ENCODE measurements around the gene HNRNPM. TPM values are rescaled to one million over a fixed set of nuclear protein-coding genes. Genes with fewer than 3 reads are reported as not detected.

The HNRNPM gene
- total RNA-seq, 1 donor: 41.8 TPM

DNA sequence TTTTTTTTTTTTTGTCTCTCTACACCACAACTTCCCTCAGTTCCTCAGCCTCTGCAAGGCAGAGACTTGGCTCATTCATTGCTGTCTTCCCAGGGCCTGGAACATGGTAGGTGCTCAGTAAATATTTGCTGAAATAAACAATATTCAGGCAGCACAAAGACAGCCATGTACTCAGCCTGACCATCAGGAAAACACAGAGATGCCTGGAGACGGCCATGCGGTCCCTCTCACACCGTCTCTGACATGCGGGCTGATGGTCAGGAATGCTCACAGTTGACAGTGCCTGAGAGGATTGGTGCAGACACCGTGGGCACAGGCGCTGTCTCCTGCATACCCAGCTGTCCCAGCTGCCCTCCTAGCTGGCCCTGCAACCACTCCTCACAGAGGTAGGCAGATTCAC, 56.7 kb downstream of the HNRNPM start:
- H3K4me3 ChIP-seq (ENCODE audit: low read depth, low read length): no peak overlapping the region
- DNase-seq (ENCODE audit: low read depth): no peak
- TF ChIP-seq, protein P1, sequence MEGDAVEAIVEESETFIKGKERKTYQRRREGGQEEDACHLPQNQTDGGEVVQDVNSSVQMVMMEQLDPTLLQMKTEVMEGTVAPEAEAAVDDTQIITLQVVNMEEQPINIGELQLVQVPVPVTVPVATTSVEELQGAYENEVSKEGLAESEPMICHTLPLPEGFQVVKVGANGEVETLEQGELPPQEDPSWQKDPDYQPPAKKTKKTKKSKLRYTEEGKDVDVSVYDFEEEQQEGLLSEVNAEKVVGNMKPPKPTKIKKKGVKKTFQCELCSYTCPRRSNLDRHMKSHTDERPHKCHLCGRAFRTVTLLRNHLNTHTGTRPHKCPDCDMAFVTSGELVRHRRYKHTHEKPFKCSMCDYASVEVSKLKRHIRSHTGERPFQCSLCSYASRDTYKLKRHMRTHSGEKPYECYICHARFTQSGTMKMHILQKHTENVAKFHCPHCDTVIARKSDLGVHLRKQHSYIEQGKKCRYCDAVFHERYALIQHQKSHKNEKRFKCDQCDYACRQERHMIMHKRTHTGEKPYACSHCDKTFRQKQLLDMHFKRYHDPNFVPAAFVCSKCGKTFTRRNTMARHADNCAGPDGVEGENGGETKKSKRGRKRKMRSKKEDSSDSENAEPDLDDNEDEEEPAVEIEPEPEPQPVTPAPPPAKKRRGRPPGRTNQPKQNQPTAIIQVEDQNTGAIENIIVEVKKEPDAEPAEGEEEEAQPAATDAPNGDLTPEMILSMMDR (IDR thresholded peaks at IDR 0.05; ENCODE audit: insufficient read depth, low read length): no peak

DNA sequence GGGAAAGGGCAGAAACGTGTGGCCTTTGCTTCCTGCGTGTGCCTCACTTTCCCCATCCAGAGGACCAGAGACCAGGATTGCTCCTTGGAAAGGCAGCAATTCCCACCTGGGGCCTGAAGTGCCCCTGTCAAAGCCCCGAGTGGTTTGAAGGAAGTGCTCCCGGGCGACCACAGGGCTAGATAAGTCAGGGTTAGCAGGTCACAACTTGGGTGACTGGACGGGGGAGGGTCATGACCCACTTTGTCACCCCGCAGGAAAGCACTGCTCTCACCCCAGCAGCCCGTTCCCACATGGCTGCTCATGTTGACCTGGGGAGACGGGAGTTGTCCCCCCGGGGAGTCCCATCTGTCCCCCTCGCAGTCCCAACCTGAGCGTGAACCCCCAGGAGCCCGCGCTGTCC, 57.2 kb downstream of the HNRNPM start:
- TF ChIP-seq, protein P1 (IDR thresholded peaks at IDR 0.05; ENCODE audit: insufficient read depth, low read length): no peak
- no peak for DNase-seq (ENCODE audit: low read depth)
- no peak overlapping the region for H3K4me3 ChIP-seq (ENCODE audit: low read depth, low read length)

DNA sequence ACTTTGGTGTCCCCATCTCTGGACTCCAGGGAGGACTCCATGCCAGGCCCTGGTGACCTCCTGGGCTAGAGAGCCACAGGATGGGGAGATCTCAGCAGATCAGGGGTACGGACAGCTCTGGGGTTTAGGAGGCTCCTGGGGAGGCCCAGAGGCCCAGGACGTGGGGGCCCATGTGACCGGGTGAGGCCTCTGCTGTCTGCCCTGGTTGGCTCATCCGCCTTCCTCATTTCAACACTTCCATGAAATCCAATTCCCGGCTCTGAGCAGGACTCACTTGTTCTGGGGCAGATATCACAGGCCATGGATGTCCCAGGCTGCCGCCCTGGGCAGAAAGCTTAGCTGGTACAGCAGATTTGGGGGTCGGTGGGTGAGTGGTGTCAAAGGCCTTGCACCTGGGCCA, 58.7 kb downstream of the HNRNPM start:
- no peak overlapping the region for H3K4me3 ChIP-seq (ENCODE audit: low read depth, low read length)
- no peak for DNase-seq (ENCODE audit: low read depth)
- TF ChIP-seq, protein P1 (IDR thresholded peaks at IDR 0.05; ENCODE audit: insufficient read depth, low read length): no peak

DNA sequence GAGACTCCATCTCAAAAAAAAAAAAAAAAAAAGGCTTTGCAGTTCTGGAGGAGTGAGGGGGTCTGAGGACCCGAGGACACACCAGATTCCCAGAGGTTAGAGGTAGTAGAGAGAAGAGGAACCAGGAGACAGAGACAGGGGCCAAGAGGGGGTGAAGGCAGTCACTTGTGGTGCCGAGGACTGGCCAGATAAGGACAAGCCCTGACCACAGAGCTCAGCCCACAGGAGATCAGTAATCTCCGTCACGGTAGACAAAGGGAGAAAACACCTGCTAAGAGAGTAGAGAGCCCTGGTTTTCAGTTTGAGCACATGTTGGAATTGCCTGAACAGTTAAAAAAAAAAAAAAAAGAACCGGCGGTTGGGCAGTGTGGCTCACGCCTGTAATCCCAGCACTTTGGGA, 59.4 kb downstream of the HNRNPM start:
- TF ChIP-seq, protein P1 (IDR thresholded peaks at IDR 0.05; ENCODE audit: insufficient read depth, low read length): no peak
- no peak for DNase-seq (ENCODE audit: low read depth)
- no peak overlapping the region for H3K4me3 ChIP-seq (ENCODE audit: low read depth, low read length)

DNA sequence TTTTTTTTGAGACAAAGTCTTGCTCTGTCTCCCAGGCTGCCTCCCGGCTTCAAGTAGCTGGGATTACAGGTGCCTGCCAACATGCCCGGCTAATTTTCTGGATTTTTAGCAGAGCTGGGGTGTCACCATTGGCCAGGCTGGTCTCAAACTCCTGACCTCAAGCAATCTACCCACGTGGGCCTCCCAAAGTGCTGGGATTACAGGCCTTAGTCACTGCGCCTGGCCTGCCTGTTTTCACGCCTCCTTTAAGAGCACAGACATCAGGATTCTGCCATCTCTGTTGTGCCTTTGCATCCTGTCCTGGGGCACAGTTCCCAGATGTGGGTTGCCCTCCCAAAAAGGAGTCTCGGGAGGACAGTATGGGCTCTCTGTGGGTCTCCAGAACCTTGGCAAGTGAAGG, 60.1 kb downstream of the HNRNPM start:
- TF ChIP-seq, protein P1 (IDR thresholded peaks at IDR 0.05; ENCODE audit: insufficient read depth, low read length): no peak
- DNase-seq (ENCODE audit: low read depth): no peak

DNA sequence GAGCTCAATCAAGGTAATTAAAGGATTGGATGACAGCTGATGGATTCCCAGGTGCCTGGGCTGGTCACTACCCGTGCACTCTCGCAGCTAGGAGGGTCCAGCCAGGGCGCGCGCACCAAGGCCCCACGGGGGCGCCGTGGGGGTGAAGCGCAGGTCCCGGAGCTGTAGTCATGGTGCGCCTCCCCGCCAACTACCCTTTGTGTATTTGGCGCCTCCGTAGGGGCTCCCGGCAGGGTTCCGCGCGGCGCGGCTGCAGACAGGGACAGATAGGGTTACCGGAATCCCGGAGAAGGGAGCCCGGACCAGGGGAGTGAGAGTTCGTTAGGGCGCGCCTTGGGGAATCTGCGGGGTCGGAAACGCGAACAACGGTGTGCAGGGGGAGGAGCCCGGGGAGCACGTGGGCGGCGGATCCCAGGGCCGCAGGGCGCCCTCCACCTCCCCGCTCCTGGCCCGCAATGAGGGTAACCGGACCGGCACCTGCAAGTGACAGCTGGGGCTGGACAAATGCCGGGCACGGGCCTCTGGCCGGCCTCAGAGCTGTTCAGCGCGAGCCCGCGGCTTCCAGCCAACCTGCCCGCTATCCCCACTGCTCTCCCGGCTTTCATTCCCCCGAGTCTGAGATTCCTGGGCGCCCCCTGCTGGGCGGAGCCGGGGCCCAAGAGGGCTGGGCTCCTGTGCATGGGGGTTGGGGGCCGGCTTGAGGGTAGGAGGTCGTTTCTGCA, 61.1 kb downstream of the HNRNPM start:
- H3K4me3 ChIP-seq (ENCODE audit: low read depth, low read length): peak overlapping the region; percentile 66
- peak; percentile 62 for DNase-seq (ENCODE audit: low read depth)
- TF ChIP-seq, protein P1 (IDR thresholded peaks at IDR 0.05; ENCODE audit: insufficient read depth, low read length): peak; percentile 87

More for the DNA sequence above, 60.1 kb downstream of the HNRNPM start:
- no peak overlapping the region for H3K4me3 ChIP-seq (ENCODE audit: low read depth, low read length)

Data from fibroblast of the aortic adventitia (primary cell).